C4-2B (cell line): Measurements from ENCODE around the gene SNAP29.
"Not testable (repeated sequence)": the region's sequence is repeated elsewhere in the genome, so short reads cannot be mapped to it uniquely, and the experiment has no call there.

Experiments used
- H3K27ac ChIP-seq: fragments of 450-650 bp; 2 replicates; pipeline ENCODE4 v1.5.1; 2017
- ZFX ChIP-seq: fragments of 450-650 bp; IDR thresholded peaks from 2 replicates; pipeline ENCODE4 v1.6.1; 2017
- TF ChIP-seq, protein P1 (sequence below): fragments of 450-650 bp; conservative IDR thresholded peaks from 2 replicates; pipeline ENCODE4 v1.5.1; 2017; ENCODE audit warnings: mild to moderate bottlenecking

SNAP29 gene

DNA sequence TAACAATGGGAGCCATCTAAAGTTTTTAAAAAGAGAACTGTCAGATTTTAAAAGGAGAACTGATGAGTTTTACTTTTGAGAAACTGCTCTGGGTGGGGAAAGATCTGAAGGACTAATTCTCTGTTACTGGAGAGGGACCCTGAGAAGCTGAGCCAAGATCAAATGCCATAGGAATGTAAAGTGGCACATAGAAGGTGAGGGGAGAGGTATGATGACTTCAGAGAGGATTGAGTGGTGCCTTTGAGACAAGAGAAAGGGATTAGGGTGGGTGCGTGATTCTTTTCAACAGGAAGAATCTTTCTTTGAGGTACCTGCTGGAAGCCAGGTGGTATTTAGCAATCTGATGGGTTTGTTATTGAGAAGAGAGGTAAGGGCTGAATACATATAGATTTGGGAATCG is 67.4 kb downstream of the SNAP29 start:
- TF ChIP-seq, protein P1, sequence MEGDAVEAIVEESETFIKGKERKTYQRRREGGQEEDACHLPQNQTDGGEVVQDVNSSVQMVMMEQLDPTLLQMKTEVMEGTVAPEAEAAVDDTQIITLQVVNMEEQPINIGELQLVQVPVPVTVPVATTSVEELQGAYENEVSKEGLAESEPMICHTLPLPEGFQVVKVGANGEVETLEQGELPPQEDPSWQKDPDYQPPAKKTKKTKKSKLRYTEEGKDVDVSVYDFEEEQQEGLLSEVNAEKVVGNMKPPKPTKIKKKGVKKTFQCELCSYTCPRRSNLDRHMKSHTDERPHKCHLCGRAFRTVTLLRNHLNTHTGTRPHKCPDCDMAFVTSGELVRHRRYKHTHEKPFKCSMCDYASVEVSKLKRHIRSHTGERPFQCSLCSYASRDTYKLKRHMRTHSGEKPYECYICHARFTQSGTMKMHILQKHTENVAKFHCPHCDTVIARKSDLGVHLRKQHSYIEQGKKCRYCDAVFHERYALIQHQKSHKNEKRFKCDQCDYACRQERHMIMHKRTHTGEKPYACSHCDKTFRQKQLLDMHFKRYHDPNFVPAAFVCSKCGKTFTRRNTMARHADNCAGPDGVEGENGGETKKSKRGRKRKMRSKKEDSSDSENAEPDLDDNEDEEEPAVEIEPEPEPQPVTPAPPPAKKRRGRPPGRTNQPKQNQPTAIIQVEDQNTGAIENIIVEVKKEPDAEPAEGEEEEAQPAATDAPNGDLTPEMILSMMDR = no peak
- no peak for TF ChIP-seq ZFX
- no peak overlapping the region for H3K27ac ChIP-seq

DNA sequence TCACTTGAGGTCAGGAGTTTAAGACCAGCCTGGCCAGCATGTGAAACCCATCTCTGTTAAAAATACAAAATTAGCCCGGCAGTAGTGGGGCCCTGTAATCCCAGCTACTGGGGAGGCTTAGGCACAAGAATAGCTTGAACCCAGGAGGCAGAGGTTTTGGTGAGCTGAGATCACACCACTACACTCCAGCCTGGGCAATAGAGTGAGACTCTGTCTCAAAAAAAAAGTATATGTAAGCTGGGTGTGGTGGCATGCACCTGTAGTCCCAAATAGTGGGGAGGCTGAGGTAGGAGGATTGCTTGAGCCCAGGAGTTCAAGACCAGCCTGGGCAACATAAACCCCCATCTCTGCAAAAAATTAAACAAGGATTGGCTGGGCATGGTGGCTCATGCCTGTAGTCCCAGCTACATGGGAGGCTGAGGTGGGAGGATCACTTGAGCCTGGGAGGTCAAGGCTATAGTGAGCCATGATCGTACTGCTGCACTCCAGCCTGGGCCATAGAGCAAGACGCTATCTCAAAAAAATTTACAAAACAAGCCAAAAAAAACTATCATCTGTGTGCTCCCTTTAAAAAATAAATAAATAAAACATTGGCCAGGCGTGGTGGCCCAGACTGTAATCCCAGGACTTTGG is 69.2 kb downstream of the SNAP29 start:
- no peak overlapping the region for H3K27ac ChIP-seq
- TF ChIP-seq, protein P1 = no peak
- no peak for TF ChIP-seq ZFX

DNA sequence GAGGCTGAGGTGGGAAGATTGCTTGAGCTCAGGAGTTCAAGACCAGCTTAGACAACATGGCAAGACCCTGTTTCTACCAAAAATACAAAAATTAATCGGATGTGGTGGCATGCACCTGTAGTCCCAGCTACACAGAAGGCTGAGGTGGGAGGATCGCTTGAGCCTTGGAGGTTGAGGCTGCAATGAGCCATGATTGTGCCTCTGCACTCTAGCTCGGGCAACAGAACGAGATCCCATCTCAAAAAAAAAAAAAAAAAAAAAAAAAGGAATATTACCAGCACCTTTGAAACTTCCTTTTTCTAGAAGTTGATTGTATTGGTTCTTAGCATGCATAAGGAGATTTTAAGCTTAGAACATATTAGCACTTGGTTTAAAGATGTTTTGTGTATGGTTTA is 69.8 kb downstream of the SNAP29 start:
- H3K27ac ChIP-seq = no peak overlapping the region
- TF ChIP-seq, protein P1 = no peak
- no peak for TF ChIP-seq ZFX

DNA sequence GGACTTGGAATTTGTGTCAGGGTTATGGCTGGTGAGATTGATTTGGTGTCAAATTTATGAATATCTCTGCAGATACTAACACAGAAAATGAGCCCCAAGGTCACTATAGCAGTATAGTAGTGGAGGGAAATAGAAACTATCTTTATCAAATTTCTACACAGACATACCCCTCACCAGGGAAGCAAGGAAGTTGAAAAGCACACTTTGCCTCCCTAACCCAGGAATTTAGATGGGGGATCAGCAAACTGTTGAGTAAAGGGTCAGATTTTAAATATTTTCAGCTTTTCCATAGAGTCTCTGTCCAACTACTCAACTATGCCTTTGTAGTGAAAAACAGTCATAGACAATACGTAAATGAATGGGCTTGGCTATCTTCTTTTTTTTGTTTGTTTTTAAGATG is 71.2 kb downstream of the SNAP29 start:
- TF ChIP-seq, protein P1 = no peak
- no peak for TF ChIP-seq ZFX
- no peak overlapping the region for H3K27ac ChIP-seq

DNA sequence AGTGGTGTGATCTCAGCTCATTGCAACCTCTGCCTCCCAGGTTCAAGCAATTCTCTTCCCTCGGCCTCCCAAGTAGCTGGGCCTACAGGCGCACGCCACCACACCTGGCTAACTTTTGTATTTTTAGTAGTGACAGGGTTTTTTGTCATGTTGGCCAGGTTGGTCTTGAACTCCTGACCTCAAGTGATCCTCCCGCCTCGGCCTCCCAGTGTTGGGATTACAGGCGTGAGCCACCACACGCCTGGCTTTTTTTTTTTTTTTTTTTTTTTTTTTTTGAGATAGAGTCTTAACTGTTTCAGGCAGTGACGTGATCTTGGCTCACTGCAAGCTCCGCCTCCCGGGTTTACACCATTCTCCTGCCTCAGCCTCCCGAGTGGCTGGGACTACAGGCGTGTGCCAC is 71.6 kb downstream of the SNAP29 start:
- not testable (repeated sequence) for H3K27ac ChIP-seq

DNA sequence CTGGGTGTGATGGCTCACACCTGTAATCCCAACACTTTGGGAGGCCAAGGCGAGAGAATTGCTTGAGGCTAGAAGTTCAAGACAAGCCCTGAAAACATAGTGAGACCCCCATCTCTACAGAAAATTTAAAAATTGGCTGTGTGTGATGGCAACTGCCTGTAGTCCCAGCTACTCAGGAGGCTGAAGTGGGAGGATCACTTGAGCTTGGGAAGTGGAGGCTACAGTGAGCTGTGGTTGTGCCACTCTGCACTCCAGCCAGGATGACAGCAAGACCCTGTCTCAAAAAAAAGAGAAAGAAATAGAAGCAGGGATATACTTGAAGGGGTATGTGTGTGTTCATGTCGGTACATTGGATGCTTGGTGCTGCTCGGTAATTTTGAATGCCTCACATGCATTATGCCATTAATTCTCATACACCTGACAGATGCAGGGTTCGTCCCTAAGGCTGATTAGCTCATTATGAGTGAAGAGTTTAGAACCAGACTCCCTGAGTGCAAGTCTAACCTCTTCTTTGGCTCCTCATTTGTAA is 72.4 kb downstream of the SNAP29 start:
- no peak overlapping the region for H3K27ac ChIP-seq
- TF ChIP-seq ZFX = no peak
- TF ChIP-seq, protein P1 = no peak

DNA sequence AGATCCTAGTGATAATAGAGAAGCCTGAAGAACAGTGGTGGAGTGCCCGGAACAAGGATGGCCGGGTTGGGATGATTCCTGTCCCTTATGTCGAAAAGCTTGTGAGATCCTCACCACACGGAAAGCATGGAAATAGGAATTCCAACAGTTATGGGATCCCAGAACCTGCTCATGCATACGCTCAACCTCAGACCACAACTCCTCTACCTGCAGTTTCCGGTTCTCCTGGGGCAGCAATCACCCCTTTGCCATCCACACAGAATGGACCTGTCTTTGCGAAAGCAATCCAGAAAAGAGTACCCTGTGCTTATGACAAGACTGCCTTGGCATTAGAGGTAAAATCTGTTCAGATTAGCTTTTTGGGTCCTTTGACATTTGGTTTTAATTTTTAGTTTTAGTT is 75.1 kb downstream of the SNAP29 start:
- no peak overlapping the region for H3K27ac ChIP-seq
- TF ChIP-seq ZFX = no peak
- TF ChIP-seq, protein P1 = no peak

DNA sequence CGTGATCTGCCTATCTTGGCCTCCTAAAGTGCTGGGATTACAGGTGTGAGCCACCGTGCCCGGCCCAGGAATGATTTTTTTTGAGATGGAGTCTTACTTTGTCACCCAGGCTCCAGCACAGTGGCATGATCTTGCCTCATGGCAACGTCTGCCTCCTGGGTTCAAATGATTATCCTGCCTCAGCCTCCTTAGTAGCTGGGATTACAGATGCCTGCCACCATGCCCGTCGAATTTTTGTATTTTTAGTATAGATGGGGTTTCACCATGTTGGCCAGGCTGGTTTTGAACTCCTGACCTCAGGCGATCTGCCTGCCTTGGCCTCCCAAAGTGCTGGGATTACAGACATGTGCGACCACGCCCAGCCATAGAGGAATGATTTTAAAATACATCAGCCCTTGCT is 76.2 kb downstream of the SNAP29 start:
- not testable (repeated sequence) for H3K27ac ChIP-seq

DNA sequence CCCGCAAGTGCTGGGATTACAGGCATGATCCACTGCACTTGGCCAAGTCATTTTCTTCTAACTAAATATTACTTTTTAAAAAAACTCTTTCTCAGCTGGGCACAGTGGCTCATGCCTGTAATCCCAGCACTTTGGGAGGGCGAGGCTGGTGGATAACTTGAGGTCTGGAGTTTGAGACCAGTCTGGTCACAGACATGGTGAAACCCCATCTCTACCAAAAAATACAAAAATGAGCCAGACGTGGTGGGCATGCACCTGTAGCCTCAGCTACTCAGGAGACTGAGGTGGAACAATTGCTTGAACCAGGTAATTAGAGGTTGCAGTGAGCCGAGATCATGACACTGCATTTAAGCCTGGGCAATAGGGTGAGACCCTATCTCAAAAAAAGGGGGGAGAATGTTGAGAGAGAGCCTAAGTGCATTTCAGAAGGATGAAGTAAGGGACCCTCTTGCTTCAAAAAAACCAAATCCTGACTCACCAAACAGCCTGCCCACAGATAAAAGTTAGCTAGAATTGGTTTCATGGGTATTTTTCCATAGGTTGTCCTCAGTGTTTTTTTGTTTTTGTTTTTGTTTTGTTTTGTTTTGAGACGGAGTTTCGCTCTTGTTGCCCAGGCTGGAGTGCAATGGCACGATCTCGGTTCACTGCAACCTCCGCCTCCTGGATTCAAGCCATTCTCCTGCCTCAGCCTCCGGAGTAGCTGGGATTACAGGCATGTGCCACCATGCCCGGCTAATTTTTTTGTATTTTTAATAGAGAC is 77.2 kb downstream of the SNAP29 start:
- H3K27ac ChIP-seq = not testable (repeated sequence)
